Esophagus squamous epithelium (tissue), 5 donors: ENCODE results near the gene TCF19. TPM values are rescaled to one million over a fixed set of nuclear protein-coding genes. Genes with fewer than 3 reads are reported as not detected.
A peak's percentile ranks its signal among the peaks of the same experiment; 100 is the strongest.

Experiments used
- DNase-seq: peaks from one replicate; lab custom pipeline; 2025; lab: John Stamatoyannopoulos, UW
- H3K27ac ChIP-seq, 4 donors: fragments of 200-600 bp; sonication (generic); one replicate each; pipeline ENCODE4 v1.5.1; 2016 to 2019; ENCODE audit warnings: mild to moderate bottlenecking in 1 of 4
- H3K27me3 ChIP-seq, 4 donors: fragments of 200-600 bp; sonication (generic); 1 replicate in 3 of 4; 2 replicates in 1 of 4; pipeline versions ENCODE4 v1.5.1 to v1.6.0; 2017 to 2021; ENCODE audit warnings: antibody characterized with exemption in 1 of 4
- H3K36me3 ChIP-seq, 3 donors: fragments of 200-600 bp; sonication (generic); one replicate each; pipeline ENCODE4 v1.5.1; 2016 to 2019
- H3K4me1 ChIP-seq, 3 donors: fragments of 200-600 bp; sonication (generic); one replicate each; pipeline ENCODE4 v1.5.1; 2017 to 2019
- H3K4me3 ChIP-seq, 4 donors: fragments of 200-600 bp; sonication (generic); 1 replicate in 3 of 4; 2 replicates in 1 of 4; pipeline ENCODE4 v1.5.1; 2016 to 2019; ENCODE audit warnings: mild to moderate bottlenecking in 2 of 4, moderate library complexity in 1 of 4
- H3K9me3 ChIP-seq, 3 donors: fragments of 200-600 bp; sonication (generic); one replicate each; pipeline ENCODE4 v1.5.1; 2016 to 2019
- CTCF ChIP-seq, 6 experiments: fragments of 450-650 bp in 4 of 6; fragments of 200-600 bp in 2 of 6; sonication (generic) in 2 of 6; IDR thresholded peaks; one replicate each; pipeline ENCODE4 v1.5.1; 2016 to 2019; ENCODE audit warnings: antibody characterized with exemption in 6 of 6, mild to moderate bottlenecking in 4 of 6, moderate library complexity in 4 of 6
- POLR2A ChIP-seq, 4 donors: fragments of 450-650 bp; IDR thresholded peaks; one replicate each; pipeline ENCODE4 v1.6.1; 2017; ENCODE audit warnings: antibody characterized with exemption in 4 of 4, mild to moderate bottlenecking in 4 of 4, moderate library complexity in 3 of 4
- WGBS, 2 donors: methylation state at CpG; one replicate each; pipeline ENCODE4 v1.1.5; 2018; 5-methylcytosine and 5-hydroxymethylcytosine counted together
- intact Hi-C: fragments of 100-400 bp; cut with DNase I; formaldehyde crosslinking; loops from one replicate; pipeline ENCODE4 v1.15.0; 2022
- total RNA-seq, 4 donors: library from RNA; depleted of rRNA; stranded (reverse); fragments of >200 nt; gene quantifications; one replicate each; pipeline ENCODE4 v1.1.0, GENCODE V29; 2016
- donor health status: DM: yes; HTN: yes; CAD: no.

Gene TCF19
- total RNA-seq, 4 donors from 2014 or later, result 12.2 to 17.2 (median 16.6) TPM

GRCh38 chr6:31113861-31114540 lies 44.4 kb upstream of the TCF19 start:
- DNase-seq, result no peak
- peak overlapping the region in 3 of 4 donors; percentile 78 to 83 (median 83) for H3K27ac ChIP-seq
- TF ChIP-seq CTCF (IDR thresholded peaks at IDR 0.05), result no peak
- no peak for TF ChIP-seq POLR2A (IDR thresholded peaks at IDR 0.05)
- no peaks in the 10 kb centered on the region for H3K36me3 ChIP-seq
- H3K4me3 ChIP-seq, result no peak overlapping the region
- H3K27me3 ChIP-seq, result peaks cover 0 to 19% (median 0%) of the 10 kb centered on the region in 4 donors
- no peaks in the 10 kb centered on the region for H3K9me3 ChIP-seq
- peaks cover 12 to 52% (median 22%) of the 10 kb centered on the region in 3 donors for H3K4me1 ChIP-seq
- intact Hi-C loops, result no loop called here
- WGBS, 2 donors, result 53 to 66% methylated on average over 3 to 5 of the region's 7 CpGs

DNA sequence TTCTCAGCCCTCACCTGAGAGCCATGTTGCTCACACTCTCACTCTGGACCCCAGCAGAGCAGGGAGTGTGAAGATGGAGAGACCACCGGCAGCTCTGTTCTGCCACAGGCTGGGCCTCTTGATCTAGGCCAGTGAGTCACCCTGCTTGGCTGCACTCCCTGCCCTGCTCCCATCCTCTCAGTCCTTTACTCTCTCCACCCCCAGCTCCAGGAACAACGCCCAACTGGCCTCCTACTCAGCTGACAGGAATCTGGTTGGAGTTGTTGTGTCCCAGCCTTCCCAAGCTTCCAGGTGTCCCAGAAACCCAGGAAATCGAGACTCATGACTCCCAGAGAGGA lies 43.9 kb upstream of the TCF19 start, which contains the start of gene PSORS1C1:
Gene PSORS1C1, plus strand, starts transcription at position 260 of the 338 bp plus-strand sequence. CDS start 14,833 bp downstream, outside the sequence.
- Histone ChIP-seq H3K4me3 (peak within 1 kb of the TSS in 3 of 4 donors; percentile 28 to 54 (median 34)), H3K4me1 (peaks cover 12 to 52% (median 22%) of the 10 kb centered on the region in 3 donors), H3K27ac (peak within 1 kb of the TSS in 3 of 4 donors; percentile 78 to 83 (median 83)), H3K9me3 (no peaks in the 10 kb centered on the region), H3K27me3 (peaks cover 0 to 17% (median 0%) of the 10 kb centered on the region in 4 donors), H3K36me3 (no peaks in the 10 kb centered on the region)
- no peak for TF ChIP-seq POLR2A (IDR thresholded peaks at IDR 0.05)
- intact Hi-C loops, result no loop called here
- WGBS, 2 donors, result 0 to 7% methylated on average over 1 to 3 of the region's 3 CpGs
- DNase-seq, result no peak

DNA sequence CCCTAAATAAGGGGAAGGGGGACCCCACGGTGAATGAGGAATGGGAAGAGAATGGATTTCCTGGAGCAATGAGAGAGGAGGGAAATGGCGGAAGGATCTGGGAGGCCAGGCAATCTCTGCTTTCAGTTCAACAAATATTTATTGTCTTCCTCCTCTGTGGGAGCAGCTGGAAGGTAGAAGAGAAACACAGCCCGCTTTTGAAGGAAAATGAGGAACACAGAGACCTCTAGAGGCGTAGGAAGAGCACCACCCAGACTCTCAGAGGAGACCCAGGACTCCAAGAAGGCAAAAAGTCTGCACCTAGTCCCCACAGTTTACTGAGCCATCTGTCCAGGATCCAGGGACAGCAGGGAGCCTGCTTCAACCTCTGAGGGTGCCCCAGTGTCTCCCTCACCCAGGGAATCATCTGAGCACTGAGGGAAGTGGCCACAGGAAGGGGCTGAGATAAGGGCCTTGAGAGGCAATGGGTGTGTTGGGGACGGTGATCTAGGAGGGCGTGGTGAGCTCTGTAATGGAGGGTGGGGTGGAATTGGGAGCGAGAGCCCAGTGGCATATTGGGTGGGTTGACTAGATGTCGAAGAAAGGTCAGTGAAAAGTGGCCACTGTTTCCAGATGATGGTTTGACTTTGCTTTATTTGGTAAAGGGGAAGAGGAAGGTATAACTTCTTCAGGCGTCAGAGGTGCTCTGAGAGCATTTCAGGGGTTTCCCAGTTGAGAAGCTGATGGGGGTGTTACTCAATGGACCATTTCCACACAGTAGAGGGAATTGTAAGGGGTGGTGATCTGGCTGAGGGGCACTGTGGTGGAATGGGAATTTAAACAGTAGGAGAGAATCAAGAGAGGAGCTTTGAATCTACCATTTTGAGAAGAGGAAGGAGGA lies 43.2 kb upstream of the TCF19 start:
- no peak for DNase-seq
- intact Hi-C loops, result no loop called here

GRCh38 chr6:31115941-31116560 lies 42.3 kb upstream of the TCF19 start:
- Histone ChIP-seq H3K36me3 (no peaks in the 10 kb centered on the region), H3K9me3 (no peaks in the 10 kb centered on the region), H3K4me1 (peaks cover 12 to 52% (median 22%) of the 10 kb centered on the region in 3 donors), H3K27me3 (peaks cover 0 to 1% (median 0%) of the 10 kb centered on the region in 4 donors), H3K4me3 (no peak overlapping the region), H3K27ac (peak overlapping the region in 1 of 4 donors; percentile 83)
- TF ChIP-seq CTCF (IDR thresholded peaks at IDR 0.05) (no peak), POLR2A (IDR thresholded peaks at IDR 0.05) (no peak)
- intact Hi-C loops, result no loop called here
- 87 to 94% methylated on average over 4 to 5 of the region's 12 CpGs for WGBS, 2 donors
- DNase-seq, result no peak

More for the DNA sequence above, 43.2 kb upstream of the TCF19 start:
- Histone ChIP-seq H3K9me3 (no peaks in the 10 kb centered on the region), H3K27me3 (peaks cover 0 to 10% (median 0%) of the 10 kb centered on the region in 4 donors), H3K4me1 (peaks cover 12 to 52% (median 22%) of the 10 kb centered on the region in 3 donors), H3K27ac (peak overlapping the region in 3 of 4 donors; percentile 78 to 83 (median 83)), H3K4me3 (peak overlapping the region in 3 of 4 donors; percentile 28 to 54 (median 34)), H3K36me3 (no peaks in the 10 kb centered on the region)
- TF ChIP-seq POLR2A (IDR thresholded peaks at IDR 0.05), result no peak
- TF ChIP-seq CTCF (IDR thresholded peaks at IDR 0.05), result peak in 4 of 6 experiments; percentile 15 to 38 (median 20)
- 46 to 54% methylated on average over 9 of the region's 9 CpGs for WGBS, 2 donors

DNA sequence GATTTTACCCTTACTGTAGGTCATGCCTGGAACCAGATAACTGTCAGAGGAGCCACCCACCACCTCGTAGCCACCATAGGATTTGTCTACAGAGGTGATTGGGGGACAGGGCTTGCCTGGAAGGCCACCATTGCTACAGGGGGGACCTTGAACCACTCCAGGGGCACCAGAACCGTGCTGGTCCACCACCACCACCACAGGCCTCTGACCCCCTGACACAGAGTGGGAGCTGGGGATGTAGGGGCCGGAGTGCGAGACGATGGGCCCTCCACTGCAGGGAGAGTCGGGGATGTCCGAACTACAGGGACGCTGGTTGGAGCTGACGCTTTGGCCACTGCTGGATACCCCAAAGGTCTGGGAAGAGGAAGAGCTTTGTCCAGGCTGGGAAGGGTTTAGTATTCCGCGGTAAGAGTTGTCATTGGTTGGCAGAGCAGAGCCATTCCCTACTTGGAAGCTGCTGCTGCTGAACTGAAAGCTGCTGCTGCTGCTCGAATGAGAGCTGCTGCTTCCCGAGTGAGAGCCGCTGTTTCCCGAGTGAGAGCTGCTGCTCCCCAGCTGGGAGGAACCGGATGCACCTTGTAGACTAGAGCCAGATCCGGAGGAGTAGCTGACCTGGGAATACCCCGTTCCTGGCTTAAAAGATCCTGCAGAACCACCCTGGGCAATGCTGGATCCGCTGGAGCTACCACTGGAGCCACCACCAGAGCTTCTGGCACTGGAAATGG lies 41.6 kb upstream of the TCF19 start:
- Histone ChIP-seq H3K4me1 (peaks cover 12 to 52% (median 22%) of the 10 kb centered on the region in 3 donors), H3K36me3 (no peaks in the 10 kb centered on the region), H3K4me3 (peak overlapping the region in 2 of 4 donors; percentile 9 to 33), H3K9me3 (no peaks in the 10 kb centered on the region), H3K27ac (peak overlapping the region in 3 of 4 donors; percentile 0 to 63 (median 16)), H3K27me3 (no peaks in the 10 kb centered on the region)
- TF ChIP-seq POLR2A (IDR thresholded peaks at IDR 0.05), result no peak
- no peak for TF ChIP-seq CTCF (IDR thresholded peaks at IDR 0.05)
- 59 to 82% methylated on average over 7 to 18 of the region's 19 CpGs for WGBS, 2 donors
- no peak for DNase-seq
- intact Hi-C loops, result no loop called here
